Measurements from ENCODE around the gene OIP5. TPM values are rescaled to one million over a fixed set of nuclear protein-coding genes. Genes with fewer than 3 reads are reported as not detected.

OIP5 gene
- total RNA-seq (2013; cell fraction: nucleolus; rRNA removed), result 5.9 and 6.1 TPM in 2 replicates
- 26.8 and 28.7 TPM in 2 replicates for total RNA-seq (2014; rRNA removed)
- total RNA-seq (2014; rRNA removed; fragmentation: Illumina TruSeq; extraction: Trizol), result 15.5 and 17.3 TPM in 2 replicates
- 19.0 and 19.6 TPM in 2 replicates for total RNA-seq (2021)
- 9.4 TPM for polyA plus RNA-seq (2011; ENCODE audit: low read depth)
- 28.6 and 39.4 TPM in 2 replicates for polyA plus RNA-seq (2011; rRNA removed)
- polyA plus RNA-seq (2011; cell fraction: cytosol; rRNA removed), result 17.9 and 24.0 TPM in 2 replicates
- 16.3 and 18.0 TPM in 2 replicates for polyA plus RNA-seq (2011; cell fraction: nucleus; rRNA removed)
- polyA plus RNA-seq (2012), result 6.2 and 12.1 TPM in 2 replicates
- polyA plus RNA-seq (2014; fragmentation: Illumina TruSeq; extraction: Trizol), result 8.3 and 9.8 TPM in 2 replicates
- 10 to 100 TPM in 1 of 2 experiments, 1 to 10 TPM in 1; 4.8 to 13.0 TPM for polyA plus RNA-seq (2014; fragmentation: Nextera tagmentation; extraction: Ambion mirVana)
- 18.7 and 24.5 TPM in 2 replicates for polyA plus RNA-seq (2014; rRNA removed)
- polyA plus RNA-seq (2016; fragmentation: Nextera tagmentation; extraction: Ambion mirVana), result 10 to 100 TPM; 61.4 TPM
- polyA minus RNA-seq (2011; rRNA and poly(A)+ RNA removed), result 6.7 and 8.2 TPM in 2 replicates
- polyA minus RNA-seq (2011; cell fraction: cytosol; rRNA and poly(A)+ RNA removed), result 5.5 and 10.8 TPM in 2 replicates
- polyA minus RNA-seq (2011; cell fraction: nucleus; rRNA and poly(A)+ RNA removed), result 5.6 and 7.8 TPM in 2 replicates
- percentile 52 among the genes with signal in this experiment for Bru-seq, nascent RNA
- percentile 49 among the genes with signal in this experiment for BruChase-seq, experiment 1, labeled RNA remaining after a 6-hour chase
- BruChase-seq, experiment 2, labeled RNA remaining after a 2-hour chase, result percentile 54 among the genes with signal in this experiment
- long read RNA-seq, experiment 1, transcript OIP5-201 (5 exons, 1,236 nt), result major isoform, 31 of 36 reads
- long read RNA-seq, experiment 1, partial matches to known transcripts, result 1 of 36 reads
- long read RNA-seq, experiment 1, other reads (novel, unspliced or antisense), result 4 of 36 reads
- long read RNA-seq, experiment 2, transcript OIP5-201 (5 exons, 1,236 nt), result major isoform, 100 of 124 reads
- long read RNA-seq, experiment 2, transcript OIP5-202 (4 exons, 485 nt), result minor isoform, 11 of 124 reads
- long read RNA-seq, experiment 2, partial matches to known transcripts, result 5 of 124 reads
- long read RNA-seq, experiment 2, other reads (novel, unspliced or antisense), result 8 of 124 reads

DNA sequence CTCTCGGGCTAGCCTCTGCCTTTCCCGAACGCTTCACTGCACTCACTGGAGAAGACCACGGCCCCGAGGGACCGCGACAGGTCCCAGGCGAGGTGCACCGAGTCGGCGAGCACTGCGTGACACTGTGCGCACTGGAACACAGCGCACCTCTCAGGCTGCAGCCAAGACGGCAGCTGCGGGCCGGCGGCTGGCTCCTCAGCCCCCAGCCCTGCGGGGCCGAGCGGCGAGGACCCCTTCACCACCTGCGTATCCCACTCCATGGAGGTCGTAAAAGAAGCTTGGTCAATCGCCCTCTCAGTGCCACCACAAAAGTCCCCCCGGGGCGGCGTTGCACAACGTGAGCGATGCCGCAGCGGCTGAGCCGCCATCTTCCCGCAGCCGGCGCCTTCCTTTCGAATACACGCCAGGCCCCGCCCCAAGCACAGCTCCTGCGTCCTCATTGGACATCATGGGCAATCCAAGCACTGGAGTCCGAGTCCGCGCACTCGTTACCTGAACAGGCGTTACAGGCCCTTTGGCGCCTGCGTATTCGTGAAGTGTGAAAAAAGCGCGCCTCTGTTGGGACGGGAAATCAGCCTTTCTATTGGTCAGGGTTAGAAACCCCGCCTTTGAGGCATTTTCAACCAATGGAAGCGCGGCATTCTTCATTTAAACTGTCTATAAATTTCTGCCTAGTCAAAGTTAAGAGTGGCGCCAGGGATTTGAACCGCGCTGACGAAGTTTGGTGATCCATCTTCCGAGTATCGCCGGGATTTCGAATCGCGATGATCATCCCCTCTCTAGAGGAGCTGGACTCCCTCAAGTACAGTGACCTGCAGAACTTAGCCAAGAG, at the start of gene OIP5, which contains the start of gene NUSAP1:
Gene OIP5 (minus strand): TSS at position 398 of the 832 bp plus-strand sequence. CDS start 30 bp downstream, at position 368.
Gene NUSAP1 (plus strand): TSS at position 688 of the 832 bp plus-strand sequence. CDS start 77 bp downstream, at position 765.
- Histone ChIP-seq H3K27ac (ENCODE audit: control insufficient read depth, insufficient read depth) (peak within 1 kb of the TSS; percentile 99), H3K27me3 (replicated peaks in 1 of 2; ENCODE audit: control insufficient read depth in 2 of 2, insufficient read depth in 2 of 2, low read length in 1 of 2) (no peaks in the 10 kb centered on the region), H3K4me2 (ENCODE audit: control insufficient read depth, insufficient read depth) (peak within 1 kb of the TSS; percentile 91), H3K9ac (ENCODE audit: control insufficient read depth, insufficient read depth, low read length) (peak within 1 kb of the TSS; percentile 98), H3K4me3 (peak within 1 kb of the TSS; percentile 91), H3K36me3 (ENCODE audit: control insufficient read depth in 2 of 2, insufficient read depth in 2 of 2, low read length in 1 of 2) (no peaks in the 10 kb centered on the region; a peak in 1 of 4 replicates), H3K79me2 (ENCODE audit: control insufficient read depth, insufficient read depth, low read length) (peaks cover 56% of the 10 kb centered on the region), H2AFZ (ENCODE audit: control insufficient read depth, low read depth, low read length) (peak within 1 kb of the TSS; percentile 92), H3K4me1 (ENCODE audit: control insufficient read depth, insufficient read depth, low read length) (no peaks in the 10 kb centered on the region; the same call in 1 of the 2 replicates), H4K20me1 (ENCODE audit: control insufficient read depth, insufficient read depth) (no peaks in the 10 kb centered on the region), H3K9me3 (replicated peaks; ENCODE audit: control insufficient read depth, insufficient read depth, low read length) (no peaks in the 10 kb centered on the region)
- WGBS (ENCODE audit: insufficient coverage, insufficient replicate concordance, low lambda C conversion rate, missing lambda C conversion rate), result under 1% methylated on average over 64 of the region's 64 CpGs
- peak; percentile 97 for FAIRE-seq
- CTCF ChIA-PET, result interaction anchor here (0.5 to 3.0 kb wide), 15 partner anchors 9 to 427 kb away, joined by 3 to 16 read pairs (median 4); partner anchors contain the start of genes CHP1, EXD1 and INO80
- intact Hi-C loops (cut with micrococcal nuclease; ENCODE audit: unreplicated experiment), result loop anchor here (2.0 to 5.0 kb wide), 4 partner anchors 42 to 640 kb away; partner anchors contain the start of genes CHP1, EHD4, EXD1 and INO80
- POLR2A ChIA-PET, result interaction anchor here (0.6 to 2.3 kb wide), 15 partner anchors 9 to 459 kb away, joined by 3 to 11 read pairs (median 4); partner anchors contain the start of gene CHP1
- peak; percentile 98 for DNase-seq (ENCODE audit: low read depth, low spot score)
- RAD21 ChIA-PET (ENCODE audit: unreplicated experiment), result interaction anchor here (0.6 to 1.8 kb wide), 14 partner anchors 8 to 1169 kb away, joined by 3 to 11 read pairs (median 3); partner anchors contain the start of gene CHP1
- no TSS peak for BruUV-seq (replicated peaks)
- peak; percentile 95 for ATAC-seq
- SMC1A ChIA-PET (ENCODE audit: uncharacterized antibody, unreplicated experiment), result interaction anchor here (0.6 to 1.9 kb wide), 12 partner anchors 9 to 430 kb away, joined by 3 to 14 read pairs (median 4); partner anchors contain the start of gene CHP1
- in situ Hi-C loops (cut with MboI), result no loop called here
- TF ChIP-seq NR2C1 (IDR thresholded peaks at IDR 0.05) (no peak), CREM (IDR thresholded peaks at IDR 0.05; ENCODE audit: low read depth) (no peak; the same call in 1 of the 2 replicates), NFIC (IDR thresholded peaks at IDR 0.05; ENCODE audit: low read depth, low read length) (no peak; the same call in 1 of the 2 replicates), SPI1 (IDR thresholded peaks at IDR 0.05; ENCODE audit: borderline replicate concordance, insufficient read depth, low read depth, low read length) (no peak), PAX8 (IDR thresholded peaks at IDR 0.05) (no peak), CBX3 (IDR thresholded peaks at IDR 0.05; ENCODE audit: borderline replicate concordance, low read depth) (no peak), RBBP5 (conservative IDR thresholded peaks at IDR 0.05) (0 out of 2 replicates have a peak, but pooled peaks have one; percentile 18), ATF3 (IDR thresholded peaks at IDR 0.05; ENCODE audit: borderline replicate concordance, extremely low read depth, low read depth, low read length) (no peak), ZNF207 (IDR thresholded peaks at IDR 0.05; ENCODE audit: borderline replicate concordance) (peak; percentile 88; the same call in 1 of the 2 replicates), NRF1 (conservative IDR thresholded peaks at IDR 0.05; ENCODE audit: low read depth, low read length) (peak; percentile 29; the same call in 1 of the 2 replicates), ESRRA (IDR thresholded peaks at IDR 0.05; ENCODE audit: low read length) (no peak)
- TF ChIP-seq, protein P1, sequence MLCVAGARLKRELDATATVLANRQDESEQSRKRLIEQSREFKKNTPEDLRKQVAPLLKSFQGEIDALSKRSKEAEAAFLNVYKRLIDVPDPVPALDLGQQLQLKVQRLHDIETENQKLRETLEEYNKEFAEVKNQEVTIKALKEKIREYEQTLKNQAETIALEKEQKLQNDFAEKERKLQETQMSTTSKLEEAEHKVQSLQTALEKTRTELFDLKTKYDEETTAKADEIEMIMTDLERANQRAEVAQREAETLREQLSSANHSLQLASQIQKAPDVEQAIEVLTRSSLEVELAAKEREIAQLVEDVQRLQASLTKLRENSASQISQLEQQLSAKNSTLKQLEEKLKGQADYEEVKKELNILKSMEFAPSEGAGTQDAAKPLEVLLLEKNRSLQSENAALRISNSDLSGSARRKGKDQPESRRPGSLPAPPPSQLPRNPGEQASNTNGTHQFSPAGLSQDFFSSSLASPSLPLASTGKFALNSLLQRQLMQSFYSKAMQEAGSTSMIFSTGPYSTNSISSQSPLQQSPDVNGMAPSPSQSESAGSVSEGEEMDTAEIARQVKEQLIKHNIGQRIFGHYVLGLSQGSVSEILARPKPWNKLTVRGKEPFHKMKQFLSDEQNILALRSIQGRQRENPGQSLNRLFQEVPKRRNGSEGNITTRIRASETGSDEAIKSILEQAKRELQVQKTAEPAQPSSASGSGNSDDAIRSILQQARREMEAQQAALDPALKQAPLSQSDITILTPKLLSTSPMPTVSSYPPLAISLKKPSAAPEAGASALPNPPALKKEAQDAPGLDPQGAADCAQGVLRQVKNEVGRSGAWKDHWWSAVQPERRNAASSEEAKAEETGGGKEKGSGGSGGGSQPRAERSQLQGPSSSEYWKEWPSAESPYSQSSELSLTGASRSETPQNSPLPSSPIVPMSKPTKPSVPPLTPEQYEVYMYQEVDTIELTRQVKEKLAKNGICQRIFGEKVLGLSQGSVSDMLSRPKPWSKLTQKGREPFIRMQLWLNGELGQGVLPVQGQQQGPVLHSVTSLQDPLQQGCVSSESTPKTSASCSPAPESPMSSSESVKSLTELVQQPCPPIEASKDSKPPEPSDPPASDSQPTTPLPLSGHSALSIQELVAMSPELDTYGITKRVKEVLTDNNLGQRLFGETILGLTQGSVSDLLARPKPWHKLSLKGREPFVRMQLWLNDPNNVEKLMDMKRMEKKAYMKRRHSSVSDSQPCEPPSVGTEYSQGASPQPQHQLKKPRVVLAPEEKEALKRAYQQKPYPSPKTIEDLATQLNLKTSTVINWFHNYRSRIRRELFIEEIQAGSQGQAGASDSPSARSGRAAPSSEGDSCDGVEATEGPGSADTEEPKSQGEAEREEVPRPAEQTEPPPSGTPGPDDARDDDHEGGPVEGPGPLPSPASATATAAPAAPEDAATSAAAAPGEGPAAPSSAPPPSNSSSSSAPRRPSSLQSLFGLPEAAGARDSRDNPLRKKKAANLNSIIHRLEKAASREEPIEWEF (IDR thresholded peaks at IDR 0.05; ENCODE audit: insufficient replicate concordance, low read depth, low read length), result no peak
